Lower lobe of right lung (tissue), 2 donors: ENCODE data around the gene TBXAS1. TPM values are rescaled to one million over a fixed set of nuclear protein-coding genes. Genes with fewer than 3 reads are reported as not detected.

Experiments used
- ATAC-seq, 2 donors: fragments of 200-7000 bp; cut with Tn5 transposase; one replicate each; pipeline ENCODE4 v1.9.1; 2020 to 2022; ENCODE audit warnings: mild to moderate bottlenecking in 2 of 2, moderate library complexity in 2 of 2
- DNase-seq: peaks from one replicate; pipeline ENCODE4 v3.0.0-alpha.2; 2020
- H3K27ac ChIP-seq: fragments of 200-600 bp; one replicate; pipeline ENCODE4 v1.8.0; 2022
- H3K27me3 ChIP-seq: fragments of 200-600 bp; one replicate; pipeline ENCODE4 v1.8.0; 2022; ENCODE audit warnings: low read depth
- H3K36me3 ChIP-seq: fragments of 200-600 bp; one replicate; pipeline ENCODE4 v1.8.0; 2022; ENCODE audit warnings: mild to moderate bottlenecking
- H3K4me1 ChIP-seq: fragments of 200-600 bp; one replicate; pipeline ENCODE4 v1.8.0; 2022
- H3K4me3 ChIP-seq: fragments of 200-600 bp; one replicate; pipeline ENCODE4 v1.8.0; 2022; ENCODE audit warnings: mild to moderate bottlenecking
- H3K9me3 ChIP-seq: fragments of 200-600 bp; one replicate; pipeline ENCODE4 v1.8.0; 2022
- CTCF ChIP-seq: fragments of 200-600 bp; IDR thresholded peaks from one replicate; pipeline ENCODE4 v1.8.0; 2022; ENCODE audit warnings: antibody characterized with exemption, mild to moderate bottlenecking
- intact Hi-C: fragments of 100-400 bp; cut with DNase I; formaldehyde crosslinking; loops from one replicate; pipeline ENCODE4 v1.11.0; 2022
- total RNA-seq: library from RNA; stranded (reverse); fragmentation: NEBNext Ultra II Directional; extraction: Animal tissue kit (Norgen Biotek cat#: 25700); gene quantifications from one replicate; pipeline ENCODE4 v1.2.1, GENCODE V29; 2021
- donor health status: DM: no; HTN: yes; CAD: no; lungs with severe emphysema.

The TBXAS1 gene
- total RNA-seq, 1 donor from 2014 or later: 92.6 TPM

DNA sequence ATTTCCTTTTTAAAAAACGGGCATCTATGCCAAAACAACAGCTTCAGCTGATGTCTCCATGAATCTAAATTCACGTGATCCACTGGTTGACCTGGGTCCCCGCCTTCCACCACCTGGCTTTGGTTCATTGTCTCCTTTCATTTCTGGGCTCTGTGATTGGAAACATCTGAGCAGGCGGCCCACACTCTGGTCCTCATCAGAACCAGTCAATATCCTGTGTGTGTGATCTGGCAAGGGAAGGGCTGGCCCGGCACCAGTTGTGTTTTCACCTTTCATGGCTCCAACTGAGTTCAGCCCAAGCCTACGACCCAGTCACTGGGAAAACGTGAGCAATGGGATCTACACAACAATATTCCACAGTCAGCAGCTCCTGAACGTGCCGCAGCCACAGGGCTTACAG lies 187.5 kb downstream of the TBXAS1 start:
- no peak overlapping the region for H3K27ac ChIP-seq
- ATAC-seq (no peak), DNase-seq (no peak)
- intact Hi-C loops: no loop called here
- no peaks in the 10 kb centered on the region for H3K27me3 ChIP-seq
- no peak overlapping the region for H3K4me3 ChIP-seq
- H3K4me1 ChIP-seq: no peaks in the 10 kb centered on the region
- no peaks in the 10 kb centered on the region for H3K9me3 ChIP-seq
- no peak for TF ChIP-seq CTCF
- peaks cover 6% of the 10 kb centered on the region for H3K36me3 ChIP-seq

DNA sequence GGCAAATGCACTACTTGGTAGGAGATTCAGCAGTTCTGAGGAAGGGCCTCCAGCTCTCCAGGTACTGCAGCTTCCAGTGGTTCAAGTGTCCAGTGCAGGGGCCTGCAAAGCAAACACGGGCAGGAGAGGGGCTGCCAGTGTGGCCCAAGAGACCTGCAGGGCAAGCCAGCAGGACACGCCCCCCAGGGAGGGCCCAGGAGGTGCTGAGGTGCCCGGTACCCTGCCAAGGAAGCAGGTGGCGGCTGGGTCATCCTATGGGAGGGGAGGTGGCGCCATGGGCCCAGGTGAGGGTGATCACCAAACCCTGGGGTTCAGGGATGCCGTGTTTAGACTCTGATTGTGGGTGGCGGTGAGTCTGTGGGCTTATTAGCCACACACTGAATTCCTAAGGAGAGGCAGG lies 188.0 kb downstream of the TBXAS1 start:
- TF ChIP-seq CTCF: no peak
- no peaks in the 10 kb centered on the region for H3K27me3 ChIP-seq
- intact Hi-C loops: no loop called here
- H3K27ac ChIP-seq: no peak overlapping the region
- H3K4me1 ChIP-seq: no peaks in the 10 kb centered on the region
- no peak overlapping the region for H3K4me3 ChIP-seq
- H3K36me3 ChIP-seq: peaks cover 6% of the 10 kb centered on the region
- no peaks in the 10 kb centered on the region for H3K9me3 ChIP-seq
- ATAC-seq: peak in 1 of 2 donors; percentile 6
- DNase-seq: no peak

DNA sequence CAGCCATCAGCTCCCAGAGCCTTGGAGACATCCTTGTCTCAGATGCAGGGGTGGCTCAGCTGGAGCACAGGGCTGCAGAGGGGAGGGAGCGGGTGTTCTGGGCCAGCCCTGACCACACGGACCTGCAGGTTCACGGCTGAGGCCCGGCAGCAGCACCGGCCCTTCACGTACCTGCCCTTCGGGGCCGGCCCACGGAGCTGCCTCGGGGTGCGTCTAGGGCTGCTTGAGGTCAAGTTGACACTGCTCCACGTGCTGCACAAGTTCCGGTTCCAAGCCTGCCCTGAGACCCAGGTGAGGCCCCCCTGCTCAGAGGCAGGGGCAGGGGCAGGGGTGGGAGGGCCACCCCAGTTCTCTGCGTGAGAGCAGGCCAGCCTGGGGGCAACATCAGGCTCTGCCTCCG lies 188.5 kb downstream of the TBXAS1 start:
- H3K27ac ChIP-seq: no peak overlapping the region
- no peaks in the 10 kb centered on the region for H3K27me3 ChIP-seq
- H3K4me1 ChIP-seq: no peaks in the 10 kb centered on the region
- no peak for TF ChIP-seq CTCF
- intact Hi-C loops: no loop called here
- no peak for DNase-seq
- no peak for ATAC-seq
- H3K36me3 ChIP-seq: peaks cover 10% of the 10 kb centered on the region
- no peaks in the 10 kb centered on the region for H3K9me3 ChIP-seq
- H3K4me3 ChIP-seq: no peak overlapping the region

DNA sequence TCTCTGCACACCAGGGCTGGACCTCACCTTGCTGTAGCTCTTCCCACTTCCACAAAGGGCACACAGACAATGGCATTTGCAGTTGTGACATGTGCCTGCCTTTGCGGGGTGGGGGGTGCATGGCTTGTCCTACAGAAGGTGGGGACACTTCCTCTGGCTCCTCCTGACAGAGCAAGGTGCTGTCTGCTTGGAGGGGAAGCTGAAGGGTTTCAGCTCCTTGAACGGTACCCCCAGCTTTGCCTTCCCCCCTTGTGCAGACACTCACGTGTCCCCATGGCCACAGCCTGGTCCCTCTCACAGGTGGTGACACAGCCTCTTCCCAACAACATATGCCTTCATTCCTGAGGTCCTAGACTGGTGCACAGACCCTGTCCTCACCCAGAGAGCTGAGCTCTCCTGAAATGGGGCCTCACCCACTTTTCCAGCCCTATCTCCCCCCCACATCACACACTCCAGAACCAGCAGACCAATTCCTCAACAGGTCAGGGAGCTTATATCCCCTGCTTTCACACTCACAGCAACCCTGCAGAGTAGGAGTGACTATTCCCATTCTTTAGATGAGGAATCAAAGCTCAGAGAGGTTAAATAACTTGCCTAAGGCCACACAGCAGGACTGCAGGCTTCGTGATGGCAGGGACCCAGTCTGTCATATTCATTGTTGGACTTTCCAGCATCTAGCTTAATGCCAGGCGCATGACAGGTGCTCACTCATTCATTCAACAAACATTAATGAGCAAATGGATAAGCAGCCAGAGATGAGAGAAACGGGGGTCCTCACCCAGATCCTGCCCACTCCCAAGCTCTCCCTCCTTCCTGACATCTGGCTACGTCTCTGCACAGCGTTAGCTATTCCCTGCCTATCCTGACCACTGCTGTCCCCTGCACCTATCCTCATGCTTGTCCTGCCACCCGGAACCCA lies 189.3 kb downstream of the TBXAS1 start:
- H3K27ac ChIP-seq: no peak overlapping the region
- DNase-seq (no peak), ATAC-seq (no peak)
- no peaks in the 10 kb centered on the region for H3K9me3 ChIP-seq
- intact Hi-C loops: no loop called here
- H3K4me1 ChIP-seq: no peaks in the 10 kb centered on the region
- peaks cover 12% of the 10 kb centered on the region for H3K36me3 ChIP-seq
- H3K27me3 ChIP-seq: no peaks in the 10 kb centered on the region
- H3K4me3 ChIP-seq: no peak overlapping the region
- TF ChIP-seq CTCF: no peak

DNA sequence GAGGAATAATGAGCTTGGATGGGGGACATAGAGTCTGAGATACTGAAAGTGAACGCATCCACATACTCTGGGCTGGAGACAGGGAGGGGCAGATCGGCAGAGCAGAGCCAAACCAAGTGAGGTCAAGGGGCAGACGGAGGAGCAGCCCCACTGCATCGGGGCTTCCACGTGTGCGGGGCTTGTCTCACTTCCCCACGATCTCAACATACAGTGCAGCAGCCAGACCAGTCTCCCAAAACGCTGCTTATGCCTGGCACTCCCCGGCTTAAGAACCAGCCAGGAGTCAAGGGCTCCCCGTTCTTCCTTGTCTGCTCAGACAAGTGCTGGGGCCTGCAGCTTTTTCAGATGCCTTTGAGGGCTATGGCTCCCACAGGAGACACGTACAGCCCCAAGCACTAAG lies 190.1 kb downstream of the TBXAS1 start:
- Histone ChIP-seq H3K9me3 (no peaks in the 10 kb centered on the region), H3K4me3 (no peak overlapping the region), H3K4me1 (no peaks in the 10 kb centered on the region), H3K27ac (no peak overlapping the region), H3K36me3 (peaks cover 20% of the 10 kb centered on the region), H3K27me3 (no peaks in the 10 kb centered on the region)
- DNase-seq (no peak), ATAC-seq (no peak)
- TF ChIP-seq CTCF: no peak
- intact Hi-C loops: no loop called here
